H9 (cell line): ENCODE measurements around the gene DPYD. TPM values are rescaled to one million over a fixed set of nuclear protein-coding genes. Genes with fewer than 3 reads are reported as not detected.

Source experiments
- DNase-seq: peaks from one replicate; pipeline ENCODE4 v3.0.0-alpha.2; 2017
- H2AFZ ChIP-seq: one replicate; pipeline ENCODE4 v1.6.1; 2013; ENCODE audit warnings: mild to moderate bottlenecking, low read length, control low read depth, moderate library complexity
- H2AK5ac ChIP-seq: 2 replicates; pipeline ENCODE4 v1.6.1; 2013; ENCODE audit warnings: low read length, control low read depth, mixed read lengths; ENCODE audit not compliant: insufficient read length
- H2BK120ac ChIP-seq: one replicate; pipeline ENCODE4 v1.6.1; 2013; ENCODE audit warnings: low read depth, mild to moderate bottlenecking, low read length, control low read depth, inconsistent platforms; ENCODE audit not compliant: poor library complexity, severe bottlenecking
- H2BK12ac ChIP-seq: 2 replicates; pipeline ENCODE4 v1.6.1; 2013; ENCODE audit warnings: low read length, control low read depth, mixed read lengths, low read depth; ENCODE audit not compliant: insufficient read length
- H2BK15ac ChIP-seq: 2 replicates; pipeline ENCODE4 v1.6.1; 2013; ENCODE audit warnings: low read depth, low read length, control low read depth
- H2BK20ac ChIP-seq: one replicate; pipeline ENCODE4 v1.6.1; 2013; ENCODE audit warnings: low read depth, mild to moderate bottlenecking, low read length, control low read depth, inconsistent platforms; ENCODE audit not compliant: poor library complexity, severe bottlenecking
- H2BK5ac ChIP-seq: 2 replicates; pipeline ENCODE4 v1.6.1; 2013; ENCODE audit warnings: low read length, control low read depth, mixed read lengths; ENCODE audit not compliant: insufficient read length
- H3K14ac ChIP-seq: 2 replicates; pipeline ENCODE4 v1.6.1; 2013; ENCODE audit warnings: low read length, control low read depth; ENCODE audit not compliant: insufficient read depth
- H3K18ac ChIP-seq: 2 replicates; pipeline ENCODE4 v1.6.1; 2013; ENCODE audit warnings: low read depth, mild to moderate bottlenecking, mixed read lengths, low read length, control low read depth; ENCODE audit not compliant: insufficient read length
- H3K23ac ChIP-seq: 2 replicates; pipeline ENCODE4 v1.6.1; 2013; ENCODE audit warnings: low read length, control low read depth, mixed read lengths, low read depth; ENCODE audit not compliant: insufficient read length
- H3K23me2 ChIP-seq: 2 replicates; pipeline ENCODE4 v1.6.1; 2013; ENCODE audit warnings: low read depth, mild to moderate bottlenecking, mixed read lengths, low read length, control low read depth; ENCODE audit not compliant: insufficient read length, poor library complexity, severe bottlenecking
- H3K27ac ChIP-seq: 2 replicates; pipeline ENCODE4 v1.5.1; 2013; ENCODE audit warnings: low read length, control low read depth, mixed read lengths, low read depth; ENCODE audit not compliant: insufficient read length
- H3K27me3 ChIP-seq: 2 replicates; pipeline ENCODE4 v1.6.1; 2013; ENCODE audit warnings: low read length, control low read depth, inconsistent platforms; ENCODE audit not compliant: insufficient read depth
- H3K4ac ChIP-seq: 2 replicates; pipeline ENCODE4 v1.6.1; 2013; ENCODE audit warnings: low read depth, mild to moderate bottlenecking, control low read depth, inconsistent platforms, low read length, moderate library complexity
- H3K4me1 ChIP-seq: 2 replicates; pipeline ENCODE4 v1.6.1; 2013; ENCODE audit warnings: low read length, control low read depth, inconsistent platforms; ENCODE audit not compliant: insufficient read depth
- H3K4me2 ChIP-seq: 2 replicates; pipeline ENCODE4 v1.6.1; 2013; ENCODE audit warnings: low read length, control low read depth, mixed read lengths; ENCODE audit not compliant: insufficient read length, insufficient read depth
- H3K56ac ChIP-seq: 2 replicates; pipeline ENCODE4 v1.6.1; 2013; ENCODE audit warnings: low read depth, mild to moderate bottlenecking, mixed read lengths, low read length, control low read depth; ENCODE audit not compliant: insufficient read length
- H3K79me1 ChIP-seq: 2 replicates; pipeline ENCODE4 v1.6.1; 2013; ENCODE audit warnings: low read depth, mild to moderate bottlenecking, moderate library complexity, low read length, control low read depth, inconsistent platforms; ENCODE audit not compliant: insufficient read depth, poor library complexity, severe bottlenecking
- H3K79me2 ChIP-seq: 2 replicates; pipeline ENCODE4 v1.6.1; 2013; ENCODE audit warnings: low read length, control low read depth, inconsistent platforms; ENCODE audit not compliant: insufficient read depth
- H3K9ac ChIP-seq: 2 replicates; pipeline ENCODE4 v1.6.1; 2013; ENCODE audit warnings: low read length, control low read depth, mixed read lengths; ENCODE audit not compliant: insufficient read length; ENCODE audit errors: extremely low read depth
- H3K9me3 ChIP-seq: one replicate; pipeline ENCODE4 v1.6.1; 2013; ENCODE audit warnings: low read depth, low read length, inconsistent platforms; ENCODE audit not compliant: control insufficient read depth
- H3T11ph ChIP-seq: one replicate; pipeline ENCODE4 v1.6.1; 2013; ENCODE audit warnings: mild to moderate bottlenecking, low read length, control low read depth, inconsistent platforms
- H4K20me1 ChIP-seq: one replicate; pipeline ENCODE4 v1.6.1; 2013; ENCODE audit not compliant: control insufficient read depth, insufficient read length, insufficient read depth
- H4K5ac ChIP-seq: 2 replicates; pipeline ENCODE4 v1.6.1; 2013; ENCODE audit warnings: low read depth, mild to moderate bottlenecking, mixed read lengths, low read length, control low read depth; ENCODE audit not compliant: insufficient read length
- H4K8ac ChIP-seq: replicated peaks from 2 replicates; pipeline ENCODE4 v1.6.1; 2013; ENCODE audit warnings: low read length, control low read depth, mixed read lengths, low read depth; ENCODE audit not compliant: insufficient read length
- H4K91ac ChIP-seq: 2 replicates; pipeline ENCODE4 v1.6.1; 2013; ENCODE audit warnings: low read depth, mild to moderate bottlenecking, moderate library complexity, mixed read lengths, low read length, control low read depth; ENCODE audit not compliant: insufficient read length
- H3K27ac Mint-ChIP-seq, 3 experiments: 2 replicates in 2 of 3; 3 replicates in 1 of 3; pipeline ENCODE4 v1.8.0; 2020 to 2021; ENCODE audit warnings: mixed read lengths in 3 of 3, mild to moderate bottlenecking in 1 of 3, moderate library complexity in 1 of 3
- H3K27me3 Mint-ChIP-seq: 2 replicates; pipeline ENCODE4 v1.8.0; 2021; ENCODE audit warnings: low read depth, mild to moderate bottlenecking, moderate library complexity, mixed read lengths
- H3K36me3 Mint-ChIP-seq, 3 experiments: 2 replicates in 2 of 3; 3 replicates in 1 of 3; pipeline ENCODE4 v1.8.0; 2020 to 2021; ENCODE audit warnings: low read depth in 3 of 3, mixed read lengths in 3 of 3; ENCODE audit not compliant: insufficient read depth in 1 of 3
- H3K4me1 Mint-ChIP-seq, 2 experiments: 2 replicates each; pipeline ENCODE4 v1.8.0; 2020; ENCODE audit warnings: mixed read lengths in 2 of 2
- H3K4me3 Mint-ChIP-seq, 2 experiments: 2 replicates in 1 of 2; 3 replicates in 1 of 2; pipeline ENCODE4 v1.8.0; 2020 to 2021; ENCODE audit warnings: mild to moderate bottlenecking in 2 of 2, mixed read lengths in 2 of 2, moderate library complexity in 1 of 2
- H3K9me3 Mint-ChIP-seq, 2 experiments: 2 replicates in 1 of 2; 3 replicates in 1 of 2; pipeline ENCODE4 v1.8.0; 2020; ENCODE audit warnings: mild to moderate bottlenecking in 2 of 2, mixed read lengths in 2 of 2, moderate library complexity in 1 of 2
- WGBS: extraction: QIAGEN DNeasy Blood & Tissue Kit; methylation state at CpG from one replicate; pipeline ENCODE4 v1.1.7; 2013; ENCODE audit warnings: missing lambda C conversion rate, low lambda C conversion rate, mixed read lengths; ENCODE audit not compliant: insufficient read length; ENCODE audit errors: extremely low coverage; 5-methylcytosine and 5-hydroxymethylcytosine counted together
- total RNA-seq: library from RNA; stranded (reverse); gene quantifications from 2 replicates; pipeline ENCODE4 v1.2.1, GENCODE V29; 2021
- TF ChIP-seq, protein P1 (sequence below): fragments of 200-600 bp; sonication (generic); conservative IDR thresholded peaks from 3 replicates; pipeline ENCODE4 v1.8.0; 2021; ENCODE audit warnings: antibody characterized with exemption, mild to moderate bottlenecking

Gene DPYD
- total RNA-seq, 1 experiment from 2014 or later = 0.37 TPM

DNA sequence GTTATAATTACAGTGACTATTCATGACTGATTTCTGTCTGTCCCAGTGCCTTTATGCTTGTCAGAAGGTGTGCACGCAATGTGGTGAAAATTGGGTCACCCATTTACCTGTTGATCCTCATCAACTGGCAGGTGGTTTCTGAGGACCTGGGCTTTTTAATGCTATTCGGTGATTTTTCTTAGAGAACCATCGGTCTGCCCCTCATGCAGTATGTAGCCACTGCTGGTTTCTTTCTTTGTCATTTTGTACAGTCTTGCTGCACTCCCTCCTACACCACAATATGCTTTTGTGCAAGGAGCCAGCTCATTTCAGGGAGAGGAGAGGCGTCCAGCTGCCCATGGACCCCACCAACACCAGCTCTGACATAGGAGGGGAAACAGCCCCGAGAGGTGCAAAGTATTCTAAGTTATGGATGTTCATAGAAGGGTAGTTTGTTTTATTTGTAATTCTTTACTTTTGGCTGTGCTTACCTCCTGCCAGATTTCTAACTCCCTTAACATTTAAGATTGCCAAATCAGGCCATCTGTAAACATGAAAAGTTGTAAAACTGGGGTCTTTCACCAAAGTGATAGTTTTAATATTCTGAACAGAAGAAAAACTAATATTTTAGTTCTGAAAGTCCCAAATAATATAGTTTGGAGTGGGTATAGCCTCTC, 873.9 kb downstream of the DPYD start:
- Histone ChIP-seq H3K4me2 (no peak overlapping the region), H4K20me1 (no peaks in the 10 kb centered on the region), H3K79me2 (no peaks in the 10 kb centered on the region), H3K23me2 (no peaks in the 10 kb centered on the region), H2AK5ac (no peak overlapping the region), H2AFZ (no peak overlapping the region), H4K5ac (no peak overlapping the region), H3K79me1 (no peaks in the 10 kb centered on the region), H3K27ac (no peak overlapping the region), H3K9ac (no peak overlapping the region), H2BK20ac (no peak overlapping the region), H3K23ac (no peak overlapping the region), H2BK15ac (no peak overlapping the region), H3K14ac (no peak overlapping the region), H2BK12ac (no peak overlapping the region), H3K4me1 (no peaks in the 10 kb centered on the region), H4K91ac (no peak overlapping the region), H4K8ac (no peak overlapping the region), H3K9me3 (no peaks in the 10 kb centered on the region), H2BK5ac (no peak overlapping the region), H3K18ac (no peak overlapping the region), H3T11ph (no peak overlapping the region), H3K4ac (no peak overlapping the region), H3K56ac (no peak overlapping the region), H2BK120ac (no peak overlapping the region), H3K27me3 (no peaks in the 10 kb centered on the region)
- WGBS = no CpG with 5 or more reads among the region's 5 CpGs
- TF ChIP-seq, protein P1, sequence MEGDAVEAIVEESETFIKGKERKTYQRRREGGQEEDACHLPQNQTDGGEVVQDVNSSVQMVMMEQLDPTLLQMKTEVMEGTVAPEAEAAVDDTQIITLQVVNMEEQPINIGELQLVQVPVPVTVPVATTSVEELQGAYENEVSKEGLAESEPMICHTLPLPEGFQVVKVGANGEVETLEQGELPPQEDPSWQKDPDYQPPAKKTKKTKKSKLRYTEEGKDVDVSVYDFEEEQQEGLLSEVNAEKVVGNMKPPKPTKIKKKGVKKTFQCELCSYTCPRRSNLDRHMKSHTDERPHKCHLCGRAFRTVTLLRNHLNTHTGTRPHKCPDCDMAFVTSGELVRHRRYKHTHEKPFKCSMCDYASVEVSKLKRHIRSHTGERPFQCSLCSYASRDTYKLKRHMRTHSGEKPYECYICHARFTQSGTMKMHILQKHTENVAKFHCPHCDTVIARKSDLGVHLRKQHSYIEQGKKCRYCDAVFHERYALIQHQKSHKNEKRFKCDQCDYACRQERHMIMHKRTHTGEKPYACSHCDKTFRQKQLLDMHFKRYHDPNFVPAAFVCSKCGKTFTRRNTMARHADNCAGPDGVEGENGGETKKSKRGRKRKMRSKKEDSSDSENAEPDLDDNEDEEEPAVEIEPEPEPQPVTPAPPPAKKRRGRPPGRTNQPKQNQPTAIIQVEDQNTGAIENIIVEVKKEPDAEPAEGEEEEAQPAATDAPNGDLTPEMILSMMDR = no peak
- H3K4me1 Mint-ChIP-seq = peaks cover 6% of the 10 kb centered on the region in 2 experiments; a peak in 3 of 4 replicates
- no peak overlapping the region for H3K27ac Mint-ChIP-seq
- no peaks in the 10 kb centered on the region; a peak in 2 of 5 replicates for H3K9me3 Mint-ChIP-seq
- H3K36me3 Mint-ChIP-seq = peaks cover 0 to 8% (median 1%) of the 10 kb centered on the region in 3 experiments; a peak in 2 of 7 replicates
- H3K27me3 Mint-ChIP-seq = no peaks in the 10 kb centered on the region; the same call in 1 of the 2 replicates
- H3K4me3 Mint-ChIP-seq = no peak overlapping the region
- no peak for DNase-seq
